ENCODE data around the gene CSMD2.

CSMD2 gene

GRCh38 chr1:33874636-33875035 lies 290.4 kb downstream of the CSMD2 start:
- TF ChIP-seq, protein P1, sequence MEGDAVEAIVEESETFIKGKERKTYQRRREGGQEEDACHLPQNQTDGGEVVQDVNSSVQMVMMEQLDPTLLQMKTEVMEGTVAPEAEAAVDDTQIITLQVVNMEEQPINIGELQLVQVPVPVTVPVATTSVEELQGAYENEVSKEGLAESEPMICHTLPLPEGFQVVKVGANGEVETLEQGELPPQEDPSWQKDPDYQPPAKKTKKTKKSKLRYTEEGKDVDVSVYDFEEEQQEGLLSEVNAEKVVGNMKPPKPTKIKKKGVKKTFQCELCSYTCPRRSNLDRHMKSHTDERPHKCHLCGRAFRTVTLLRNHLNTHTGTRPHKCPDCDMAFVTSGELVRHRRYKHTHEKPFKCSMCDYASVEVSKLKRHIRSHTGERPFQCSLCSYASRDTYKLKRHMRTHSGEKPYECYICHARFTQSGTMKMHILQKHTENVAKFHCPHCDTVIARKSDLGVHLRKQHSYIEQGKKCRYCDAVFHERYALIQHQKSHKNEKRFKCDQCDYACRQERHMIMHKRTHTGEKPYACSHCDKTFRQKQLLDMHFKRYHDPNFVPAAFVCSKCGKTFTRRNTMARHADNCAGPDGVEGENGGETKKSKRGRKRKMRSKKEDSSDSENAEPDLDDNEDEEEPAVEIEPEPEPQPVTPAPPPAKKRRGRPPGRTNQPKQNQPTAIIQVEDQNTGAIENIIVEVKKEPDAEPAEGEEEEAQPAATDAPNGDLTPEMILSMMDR (conservative IDR thresholded peaks at IDR 0.05; ENCODE audit: low read length) = no peak
- no peak for TF ChIP-seq EZH2phosphoT487 (IDR thresholded peaks at IDR 0.05; ENCODE audit: borderline replicate concordance)
- Histone ChIP-seq H2AFZ (ENCODE audit: low read length) (no peak overlapping the region), H3K9ac (ENCODE audit: low read depth, low read length, poor library complexity, severe bottlenecking) (no peak overlapping the region), H3K4me1 (ENCODE audit: insufficient read depth, low read length, poor library complexity, severe bottlenecking) (no peaks in the 10 kb centered on the region), H3K9me2 (replicated peaks; ENCODE audit: low read depth, low read length) (no peaks in the 10 kb centered on the region), H3K4me3 (ENCODE audit: low read length, poor library complexity, severe bottlenecking) (no peak overlapping the region), H3K4me2 (ENCODE audit: low read depth, low read length, poor library complexity, severe bottlenecking) (no peak overlapping the region), H3K79me2 (ENCODE audit: insufficient read depth, low read length) (no peaks in the 10 kb centered on the region), H4K20me1 (ENCODE audit: insufficient read depth, low read length, poor library complexity, severe bottlenecking) (no peaks in the 10 kb centered on the region), H3F3A (ENCODE audit: low read depth) (no peaks in the 10 kb centered on the region), H3K36me3 (ENCODE audit: insufficient read depth, low read length) (no peaks in the 10 kb centered on the region), H3K27me3 (ENCODE audit: insufficient read depth, low read length, poor library complexity, severe bottlenecking) (no peaks in the 10 kb centered on the region), H3K9me3 (ENCODE audit: insufficient read depth, low read depth, low read length) (no peaks in the 10 kb centered on the region)

DNA sequence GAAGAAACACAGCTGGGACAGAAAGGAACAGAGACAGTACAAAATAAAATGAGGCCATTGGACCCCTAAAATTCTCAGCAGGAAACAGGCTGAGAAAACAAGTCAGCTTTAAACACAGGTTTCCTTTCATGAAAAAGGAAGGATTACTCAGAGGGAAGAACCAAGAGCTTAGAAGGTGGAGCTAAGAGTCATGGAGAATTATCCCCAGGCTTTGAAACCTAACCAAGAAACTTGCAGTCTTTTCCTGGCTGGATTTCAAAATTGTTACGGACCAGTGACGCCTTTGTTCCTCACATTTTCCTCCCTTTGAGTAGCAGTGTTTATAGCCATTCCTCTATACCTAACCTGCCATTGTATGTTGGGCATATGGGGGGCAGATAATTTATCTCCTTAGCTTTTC lies 292.3 kb downstream of the CSMD2 start:
- no peak overlapping the region for H2AFZ ChIP-seq (ENCODE audit: low read length)
- H3K9me2 ChIP-seq (replicated peaks; ENCODE audit: low read depth, low read length) = no peaks in the 10 kb centered on the region
- no peaks in the 10 kb centered on the region for H3F3A ChIP-seq (ENCODE audit: low read depth)
- H4K20me1 ChIP-seq (ENCODE audit: insufficient read depth, low read length, poor library complexity, severe bottlenecking) = no peaks in the 10 kb centered on the region
- no peak overlapping the region for H3K4me3 ChIP-seq (ENCODE audit: low read length, poor library complexity, severe bottlenecking)
- TF ChIP-seq, protein P1 (conservative IDR thresholded peaks at IDR 0.05; ENCODE audit: low read length) = no peak
- no peak for TF ChIP-seq EZH2phosphoT487 (IDR thresholded peaks at IDR 0.05; ENCODE audit: borderline replicate concordance)
- H3K4me2 ChIP-seq (ENCODE audit: low read depth, low read length, poor library complexity, severe bottlenecking) = no peak overlapping the region
- no peak overlapping the region for H3K9ac ChIP-seq (ENCODE audit: low read depth, low read length, poor library complexity, severe bottlenecking)
- no peaks in the 10 kb centered on the region for H3K27me3 ChIP-seq (ENCODE audit: insufficient read depth, low read length, poor library complexity, severe bottlenecking)
- H3K9me3 ChIP-seq (ENCODE audit: insufficient read depth, low read depth, low read length) = no peaks in the 10 kb centered on the region
- no peaks in the 10 kb centered on the region for H3K79me2 ChIP-seq (ENCODE audit: insufficient read depth, low read length)
- no peaks in the 10 kb centered on the region for H3K36me3 ChIP-seq (ENCODE audit: insufficient read depth, low read length)
- no peaks in the 10 kb centered on the region for H3K4me1 ChIP-seq (ENCODE audit: insufficient read depth, low read length, poor library complexity, severe bottlenecking)

DNA sequence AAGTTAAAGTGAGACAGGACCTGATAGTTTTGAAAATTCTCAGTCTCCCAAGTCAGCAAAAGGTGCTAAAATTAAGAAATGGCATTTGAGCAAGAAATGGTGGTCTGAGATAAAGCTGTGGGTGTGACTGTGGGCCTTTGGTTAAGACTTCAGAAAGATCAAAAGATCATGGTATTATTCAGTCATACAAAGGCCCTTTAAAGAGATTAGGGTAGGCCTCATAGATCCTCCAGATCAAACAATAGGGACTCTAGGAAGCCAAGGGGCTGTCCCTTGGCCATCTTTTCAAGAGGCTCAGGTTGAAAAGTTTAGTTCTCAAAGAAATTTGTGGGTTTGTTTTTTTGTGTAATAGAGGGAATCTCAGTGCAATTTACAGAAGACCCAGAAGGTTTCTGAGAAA lies 292.8 kb downstream of the CSMD2 start:
- Histone ChIP-seq H4K20me1 (ENCODE audit: insufficient read depth, low read length, poor library complexity, severe bottlenecking) (no peaks in the 10 kb centered on the region), H3K9ac (ENCODE audit: low read depth, low read length, poor library complexity, severe bottlenecking) (no peak overlapping the region), H3K27me3 (ENCODE audit: insufficient read depth, low read length, poor library complexity, severe bottlenecking) (no peaks in the 10 kb centered on the region), H3K4me2 (ENCODE audit: low read depth, low read length, poor library complexity, severe bottlenecking) (no peak overlapping the region), H3K9me3 (ENCODE audit: insufficient read depth, low read depth, low read length) (no peaks in the 10 kb centered on the region), H2AFZ (ENCODE audit: low read length) (no peak overlapping the region), H3K4me3 (ENCODE audit: low read length, poor library complexity, severe bottlenecking) (no peak overlapping the region), H3F3A (ENCODE audit: low read depth) (no peaks in the 10 kb centered on the region), H3K9me2 (replicated peaks; ENCODE audit: low read depth, low read length) (no peaks in the 10 kb centered on the region), H3K4me1 (ENCODE audit: insufficient read depth, low read length, poor library complexity, severe bottlenecking) (no peaks in the 10 kb centered on the region), H3K36me3 (ENCODE audit: insufficient read depth, low read length) (no peaks in the 10 kb centered on the region), H3K79me2 (ENCODE audit: insufficient read depth, low read length) (no peaks in the 10 kb centered on the region)
- no peak for TF ChIP-seq EZH2phosphoT487 (IDR thresholded peaks at IDR 0.05; ENCODE audit: borderline replicate concordance)
- TF ChIP-seq, protein P1 (conservative IDR thresholded peaks at IDR 0.05; ENCODE audit: low read length) = no peak
